HFF-Myc (cell line): ENCODE results near the gene IL1RAPL1.

Experiments used
- DNase-seq: peaks from one replicate; pipeline ENCODE4 v3.0.0-alpha.2; 2011; ENCODE audit warnings: low read depth; ENCODE audit errors: extremely low read depth
- H3K4me3 ChIP-seq: replicated peaks from 2 replicates; pipeline ENCODE4 v1.5.1; 2011; ENCODE audit warnings: low read depth, mild to moderate bottlenecking, control low read depth, low read length
- CTCF ChIP-seq: IDR thresholded peaks from 2 replicates; pipeline ENCODE4 v1.5.1; 2012; ENCODE audit warnings: mild to moderate bottlenecking, low read depth, low read length, control low read depth; ENCODE audit errors: missing control alignments

The IL1RAPL1 gene

GRCh38 chrX:29962061-29962460, 1374.8 kb downstream of the IL1RAPL1 start:
- H3K4me3 ChIP-seq = no peak overlapping the region
- TF ChIP-seq CTCF = no peak
- DNase-seq = no peak

GRCh38 chrX:29965634-29966033, 1378.4 kb downstream of the IL1RAPL1 start:
- no peak for DNase-seq
- no peak for TF ChIP-seq CTCF
- no peak overlapping the region for H3K4me3 ChIP-seq

GRCh38 chrX:29992083-29992482, 1404.8 kb downstream of the IL1RAPL1 start:
- no peak for DNase-seq
- TF ChIP-seq CTCF = no peak
- H3K4me3 ChIP-seq = no peak overlapping the region

- TF ChIP-seq CTCF = no peak
- no peak for DNase-seq
- H3K4me3 ChIP-seq = no peak overlapping the region
These were observed 1418.6 kb downstream of the IL1RAPL1 start for GRCh38 chrX:30005813-30006212.
